Fibroblast of lung (primary cell): ENCODE data around the gene THRB.

Source experiments
- CTCF ChIP-seq, 2 donors: IDR thresholded peaks in 1 of 2; conservative IDR thresholded peaks in 1 of 2; 1 replicate in 1 of 2; 2 replicates in 1 of 2; pipeline ENCODE4 v1.5.1; 2011 to 2012; ENCODE audit warnings: low read length in 2 of 2, control low read depth in 1 of 2, inconsistent platforms in 1 of 2, low read depth in 1 of 2, mild to moderate bottlenecking in 1 of 2
- EZH2 ChIP-seq: IDR thresholded peaks from 2 replicates; pipeline ENCODE4 v1.5.1; 2012; ENCODE audit warnings: low read length, control low read depth, mild to moderate bottlenecking; ENCODE audit errors: missing control alignments

GRCh38 chr3:24215502-24215901 lies 279.1 kb downstream of the THRB start:
- no peak for TF ChIP-seq CTCF (conservative IDR thresholded peaks at IDR 0.05 in 1 of 2, IDR thresholded peaks at IDR 0.05 in 1 of 2; ENCODE audit: low read depth in 1 of 2, low read length in 2 of 2)
- TF ChIP-seq EZH2 = no peak
